NCI-H510A treated with DMSO at 0.1 percent for 48 hours (cell line): Measurements from ENCODE around the gene HSPB6.
A peak's percentile ranks its signal among the peaks of the same experiment; 100 is the strongest.
"Not testable (repeated sequence)": the region's sequence is repeated elsewhere in the genome, so short reads cannot be mapped to it uniquely, and the experiment has no call there.

Source experiments
- DNase-seq: peaks from one replicate; lab custom pipeline; 2025; lab: John Stamatoyannopoulos, UW

Gene HSPB6, protein sequence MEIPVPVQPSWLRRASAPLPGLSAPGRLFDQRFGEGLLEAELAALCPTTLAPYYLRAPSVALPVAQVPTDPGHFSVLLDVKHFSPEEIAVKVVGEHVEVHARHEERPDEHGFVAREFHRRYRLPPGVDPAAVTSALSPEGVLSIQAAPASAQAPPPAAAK

GRCh38 chr19:35756377-35757230 is at the start of gene HSPB6:
HSPB6 (minus strand) TSS chr19:35757029; CDS start chr19:35757008, 21 bp downstream.
- no peak for DNase-seq

GRCh38 chr19:35806597-35806996 is 49.8 kb upstream of the HSPB6 start:
- DNase-seq = no peak

GRCh38 chr19:35805526-35806102 is 48.8 kb upstream of the HSPB6 start:
- peak; percentile 61 for DNase-seq

DNA sequence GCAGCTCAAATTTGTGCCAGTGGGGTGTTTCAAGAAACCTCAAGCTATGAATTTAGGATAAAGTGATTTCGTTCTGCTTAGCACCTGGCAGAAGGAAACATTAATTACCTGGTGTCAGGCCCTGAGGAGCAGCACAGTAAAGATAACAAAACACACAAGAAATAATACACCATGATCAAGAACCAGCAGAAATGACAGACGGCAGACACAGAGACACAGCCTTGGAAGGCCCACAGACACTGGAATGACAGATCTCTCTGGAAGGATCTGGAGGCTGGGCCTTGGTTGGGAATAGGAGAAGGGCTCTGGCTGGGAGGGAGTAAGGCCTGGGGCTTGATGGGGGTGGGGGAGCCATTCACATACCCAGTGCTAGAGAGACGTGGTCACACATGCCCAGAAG is 45.0 kb upstream of the HSPB6 start:
- DNase-seq = no peak

DNA sequence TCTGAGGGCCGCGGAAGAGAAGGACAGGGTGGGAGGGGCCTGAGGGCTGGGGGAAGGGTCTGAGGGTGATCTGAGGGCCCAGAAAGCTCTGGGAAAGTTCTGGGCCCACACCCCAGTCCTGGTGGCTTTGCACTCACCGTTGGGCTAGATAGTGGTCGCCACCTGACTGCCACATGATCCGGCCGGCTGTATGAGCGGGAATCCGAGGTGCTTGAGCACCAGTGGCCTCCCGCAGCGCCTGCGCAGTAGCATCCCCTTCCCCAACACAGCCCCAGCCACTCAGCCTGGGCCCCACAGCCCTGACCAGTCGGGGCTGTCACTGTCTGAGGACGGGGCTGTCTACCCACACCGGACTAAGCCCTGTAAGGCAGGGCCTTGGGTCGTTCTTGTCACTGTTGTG is 40.8 kb upstream of the HSPB6 start:
- no peak for DNase-seq

DNA sequence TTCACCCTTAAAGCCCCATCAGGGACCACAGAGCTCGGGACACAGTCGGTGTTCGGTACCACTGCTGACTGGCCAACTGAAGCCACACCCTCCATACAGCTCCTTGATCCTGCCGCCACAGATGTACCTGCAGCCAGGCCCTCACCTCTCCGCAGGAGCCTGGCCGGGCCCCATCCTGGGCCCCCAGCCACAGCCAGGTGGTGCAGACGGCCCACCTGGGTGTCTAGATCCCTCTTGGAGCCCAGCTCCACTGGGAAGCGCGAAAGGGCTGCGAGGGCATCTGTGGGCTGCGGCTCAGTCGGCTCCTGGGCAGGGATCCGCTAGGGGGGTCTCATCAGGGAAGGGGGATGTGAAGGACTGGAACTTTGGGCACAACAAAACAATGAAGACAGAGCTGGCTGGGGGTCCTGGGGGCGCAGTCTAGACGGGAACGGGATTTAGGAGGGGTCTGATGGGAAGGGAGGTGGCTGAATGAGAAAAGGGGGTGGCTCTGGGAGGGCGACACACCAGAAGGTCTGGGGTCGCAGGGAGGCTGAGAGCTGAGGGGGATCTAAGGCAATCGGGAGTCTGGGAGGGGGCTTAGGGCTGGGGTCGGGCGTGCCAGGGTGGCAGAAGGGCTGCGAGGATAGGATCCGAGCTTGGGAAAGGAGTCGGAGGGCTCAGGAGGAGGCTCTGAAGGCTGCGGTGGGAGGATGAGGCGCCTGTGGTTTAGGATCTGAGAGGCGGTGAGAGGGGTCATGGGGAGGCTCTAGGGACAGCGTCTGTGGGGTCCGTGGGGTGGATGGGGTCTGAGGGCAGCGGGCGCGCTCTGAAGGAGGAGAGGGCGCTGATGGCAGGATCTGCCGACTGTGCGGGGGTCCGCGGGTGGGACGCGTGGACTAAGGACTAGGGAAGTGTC is 40.1 kb upstream of the HSPB6 start:
- DNase-seq = no peak

- DNase-seq = not testable (repeated sequence)
Observed at GRCh38 chr19:35795564-35795963, 38.7 kb upstream of the HSPB6 start.

DNA sequence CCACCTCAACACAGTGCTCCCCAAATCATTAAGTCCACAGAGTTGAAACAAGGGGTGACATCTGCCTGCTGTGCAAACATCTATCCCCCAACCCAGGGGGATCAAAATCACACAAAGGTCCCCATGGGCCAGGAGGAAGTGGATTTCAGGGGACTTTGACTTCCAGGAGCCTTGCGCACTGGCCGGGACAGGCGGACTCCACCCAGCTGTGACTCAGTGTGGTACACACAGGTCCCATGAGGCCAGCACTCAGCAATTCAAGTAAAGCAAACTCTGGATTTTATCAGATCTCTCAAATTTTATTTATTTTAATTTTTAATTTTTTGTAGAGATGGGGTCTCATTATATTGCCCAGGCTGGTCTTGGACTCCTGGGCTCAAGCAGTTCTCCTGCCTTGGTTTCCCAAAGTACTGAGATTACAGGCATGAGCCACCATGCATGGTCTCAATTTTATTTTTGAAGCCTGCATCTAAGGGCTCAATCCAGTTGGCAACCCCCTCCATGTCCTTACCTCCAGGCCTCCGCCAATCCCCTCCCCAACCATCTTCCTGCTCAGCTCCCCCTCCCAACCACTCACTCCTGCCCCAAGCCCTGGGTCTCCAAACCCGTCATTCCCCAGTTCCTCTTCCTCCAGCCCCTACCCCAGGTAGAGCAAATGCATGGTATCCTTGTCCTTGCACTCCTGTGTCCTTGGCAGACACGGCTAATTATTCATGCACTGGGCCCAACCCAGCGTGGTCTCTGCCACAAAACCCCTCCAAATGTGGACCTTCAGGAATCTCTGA is 36.7 kb upstream of the HSPB6 start:
- no peak for DNase-seq

- no peak for DNase-seq
Observed at GRCh38 chr19:35792888-35793287, 36.1 kb upstream of the HSPB6 start.

- no peak for DNase-seq
Observed at GRCh38 chr19:35792312-35792711, 35.5 kb upstream of the HSPB6 start.

- no peak for DNase-seq
Observed at GRCh38 chr19:35791814-35792279, 35.0 kb upstream of the HSPB6 start.

DNA sequence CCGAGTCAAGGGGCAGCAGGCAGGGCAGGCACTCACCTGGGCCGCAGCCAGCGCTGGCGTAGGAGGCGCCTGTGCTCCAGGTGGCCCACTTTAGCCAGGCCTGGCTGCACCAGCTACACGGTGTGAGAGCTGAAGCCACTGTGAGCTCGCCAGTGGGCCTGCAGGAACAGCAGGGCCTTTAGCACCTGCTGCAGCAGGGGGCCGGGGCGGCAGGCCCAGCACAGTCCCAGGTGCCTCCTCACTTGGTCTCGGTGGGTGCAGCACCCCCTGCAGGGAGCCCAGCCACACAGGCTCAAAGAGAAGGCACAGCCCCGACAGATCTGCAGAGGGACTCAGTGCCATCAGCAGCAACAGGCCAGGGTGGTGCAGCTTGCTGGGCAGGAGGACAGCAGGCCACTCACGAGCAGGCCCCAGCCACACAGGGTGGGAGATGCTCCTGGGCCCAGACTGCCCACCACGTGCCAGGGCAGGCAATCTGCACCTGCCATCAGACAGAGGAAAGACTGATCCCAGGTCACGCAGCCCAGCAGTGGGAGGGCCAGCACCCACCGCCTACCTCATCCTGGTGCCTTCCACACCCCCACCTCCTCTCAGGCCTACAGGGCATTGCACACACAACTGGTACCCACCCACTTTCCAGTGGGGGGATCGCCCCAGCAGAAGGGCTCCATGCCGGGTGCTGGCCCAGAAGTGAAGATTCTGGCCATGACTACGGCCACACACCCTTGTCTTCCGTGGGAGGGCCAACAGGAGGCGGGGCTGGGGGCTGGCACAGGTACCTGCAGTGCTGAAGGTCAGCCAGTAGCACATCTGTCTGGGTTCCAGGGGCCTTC is 34.4 kb upstream of the HSPB6 start:
- peak; percentile 54 for DNase-seq

- DNase-seq = no peak
Observed at GRCh38 chr19:35789978-35790944, 33.4 kb upstream of the HSPB6 start.

DNA sequence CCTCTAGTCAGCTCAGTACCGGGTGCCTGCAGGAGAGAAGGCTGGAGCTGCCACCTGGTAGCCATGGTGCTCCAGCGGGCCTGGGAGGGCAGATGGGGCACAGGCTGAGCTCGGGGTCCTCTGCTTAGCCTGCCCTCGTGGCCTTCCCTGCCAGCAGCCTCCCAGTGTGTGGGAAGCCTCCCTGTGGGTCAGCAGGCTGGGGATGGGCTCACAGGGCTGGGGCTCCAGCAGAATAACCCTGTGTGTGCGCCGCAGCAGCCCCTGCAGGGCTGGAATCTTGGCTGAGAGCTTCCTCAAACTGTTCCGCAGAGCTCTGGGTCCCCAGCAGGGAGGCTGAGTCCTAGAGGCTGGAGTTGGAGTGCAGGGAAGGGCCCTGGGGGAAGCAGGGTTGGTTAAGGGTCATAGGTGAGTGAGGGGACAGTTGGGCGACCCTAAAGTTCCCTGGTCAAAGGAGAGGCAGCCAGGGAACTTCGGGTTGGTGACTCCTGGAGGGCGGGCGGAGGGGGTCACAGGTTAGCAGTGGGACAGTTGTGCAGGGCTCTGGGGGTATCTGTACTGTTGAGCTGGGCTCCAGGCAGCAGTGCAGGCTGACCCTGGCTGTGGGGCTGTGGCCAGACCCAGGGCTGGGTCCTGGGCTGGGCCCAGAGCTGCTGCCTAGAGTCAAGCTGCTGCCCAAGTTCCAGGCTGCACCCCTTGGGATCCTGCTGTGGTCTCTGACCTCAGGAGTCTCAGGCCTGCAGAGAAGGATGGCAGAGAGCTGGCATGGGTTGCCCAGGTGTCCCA is 32.6 kb upstream of the HSPB6 start:
- DNase-seq = no peak

DNA sequence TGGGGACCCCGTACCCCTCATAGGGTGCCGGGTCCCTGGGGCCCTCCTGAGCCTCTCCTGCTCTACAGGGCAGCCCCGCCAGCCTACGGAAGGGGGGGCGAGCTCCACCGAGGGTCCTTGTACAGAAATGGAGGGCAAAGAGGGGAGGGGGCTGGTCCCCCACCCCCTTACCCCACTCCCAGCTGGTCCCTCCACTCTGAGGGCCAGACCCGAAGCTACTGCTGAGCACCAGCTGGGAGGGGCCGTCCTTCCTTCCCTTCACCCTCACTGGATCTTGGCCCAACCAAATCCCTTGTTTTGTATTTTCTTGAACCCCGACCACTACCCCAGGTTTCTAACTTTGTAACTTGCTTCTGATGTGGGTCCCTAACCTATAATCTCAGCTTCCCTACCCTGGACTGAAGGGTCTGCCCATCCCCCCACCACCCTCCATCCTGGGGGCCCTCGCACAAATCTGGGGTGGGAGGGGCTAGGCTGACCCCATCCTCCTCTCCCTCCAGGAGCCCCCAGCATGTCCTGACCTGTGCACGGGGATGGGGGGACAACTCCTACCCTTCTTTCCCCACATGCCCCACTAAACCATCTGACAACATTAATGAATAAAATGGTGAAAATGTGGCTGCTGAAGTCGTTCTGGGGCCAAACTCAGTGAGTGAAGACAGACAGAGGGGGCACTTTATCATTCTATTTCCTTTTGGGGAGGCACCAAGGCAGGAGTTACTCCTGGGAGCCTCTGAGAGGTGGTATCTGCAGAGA is 31.6 kb upstream of the HSPB6 start:
- no peak for DNase-seq

DNA sequence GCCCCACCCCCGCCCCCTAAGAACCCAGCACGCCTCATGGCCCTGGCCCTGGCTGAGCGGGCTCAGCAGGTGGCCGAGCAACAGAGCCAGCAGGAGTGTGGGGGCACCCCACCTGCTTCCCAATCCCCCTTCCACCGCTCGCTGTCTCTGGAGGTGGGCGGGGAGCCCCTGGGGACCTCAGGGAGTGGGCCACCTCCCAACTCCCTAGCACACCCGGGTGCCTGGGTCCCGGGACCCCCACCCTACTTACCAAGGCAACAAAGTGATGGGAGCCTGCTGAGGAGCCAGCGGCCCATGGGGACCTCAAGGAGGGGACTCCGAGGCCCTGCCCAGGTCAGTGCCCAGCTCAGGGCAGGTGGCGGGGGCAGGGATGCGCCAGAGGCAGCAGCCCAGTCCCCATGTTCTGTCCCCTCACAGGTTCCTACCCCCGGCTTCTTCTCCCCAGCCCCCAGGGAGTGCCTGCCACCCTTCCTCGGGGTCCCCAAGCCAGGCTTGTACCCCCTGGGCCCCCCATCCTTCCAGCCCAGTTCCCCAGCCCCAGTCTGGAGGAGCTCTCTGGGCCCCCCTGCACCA is 30.5 kb upstream of the HSPB6 start:
- DNase-seq = no peak
